IgD-negative memory B cell (primary cell): ENCODE results near the gene PON3. TPM values are rescaled to one million over a fixed set of nuclear protein-coding genes. Genes with fewer than 3 reads are reported as not detected.
"Not testable (repeated sequence)": the region's sequence is repeated elsewhere in the genome, so short reads cannot be mapped to it uniquely, and the experiment has no call there.

Experiments used
- H3K27ac Mint-ChIP-seq, 3 donors: one replicate each; pipeline ENCODE4 v1.8.0; 2020 to 2022; ENCODE audit warnings: mild to moderate bottlenecking in 3 of 3, mixed read lengths in 3 of 3, moderate library complexity in 1 of 3
- H3K27me3 Mint-ChIP-seq: one replicate; pipeline ENCODE4 v1.8.0; 2021; ENCODE audit warnings: mixed read lengths
- H3K36me3 Mint-ChIP-seq: one replicate; pipeline ENCODE4 v1.8.0; 2020; ENCODE audit warnings: mild to moderate bottlenecking, mixed read lengths
- H3K4me1 Mint-ChIP-seq, 3 donors: one replicate each; pipeline ENCODE4 v1.8.0; 2020 to 2022; ENCODE audit warnings: mixed read lengths in 3 of 3, mild to moderate bottlenecking in 1 of 3
- H3K4me3 Mint-ChIP-seq, 4 donors: one replicate each; pipeline ENCODE4 v1.8.0; 2020 to 2022; ENCODE audit warnings: mild to moderate bottlenecking in 4 of 4, mixed read lengths in 4 of 4, moderate library complexity in 3 of 4
- H3K9me3 Mint-ChIP-seq, 3 donors: one replicate each; pipeline ENCODE4 v1.8.0; 2020 to 2021; ENCODE audit warnings: mixed read lengths in 3 of 3, mild to moderate bottlenecking in 1 of 3
- polyA plus RNA-seq: library from polyadenylated mRNA; unstranded; fragments of 300-500 nt; fragmentation: Illumina TruSeq; gene quantifications from one replicate; pipeline ENCODE4 v1.2.3, GENCODE V29; 2021

Gene PON3
- polyA plus RNA-seq, 1 donor from 2014 or later, result not detected

GRCh38 chr7:95394370-95394769, 1.8 kb downstream of the PON3 start:
- no peak overlapping the region for H3K27ac Mint-ChIP-seq

GRCh38 chr7:95391761-95392160, 4.4 kb downstream of the PON3 start:
- Mint-ChIP-seq H3K36me3 (no peaks in the 10 kb centered on the region), H3K4me3 (no peak overlapping the region), H3K4me1 (peaks cover 0 to 1% (median under 1%) of the 10 kb centered on the region in 3 donors), H3K27me3 (peaks cover 18% of the 10 kb centered on the region), H3K9me3 (peaks cover 0 to 4% (median 4%) of the 10 kb centered on the region in 3 donors), H3K27ac (no peak overlapping the region)

More at GRCh38 chr7:95394370-95394769, 1.8 kb downstream of the PON3 start:
- H3K4me1 Mint-ChIP-seq, result peaks cover 0 to 1% (median 1%) of the 10 kb centered on the region in 3 donors
- H3K9me3 Mint-ChIP-seq, result no peaks in the 10 kb centered on the region
- H3K36me3 Mint-ChIP-seq, result no peaks in the 10 kb centered on the region
- peaks cover 21% of the 10 kb centered on the region for H3K27me3 Mint-ChIP-seq
- H3K4me3 Mint-ChIP-seq, result no peak overlapping the region

GRCh38 chr7:95389516-95389915, 6.7 kb downstream of the PON3 start:
- Mint-ChIP-seq H3K4me3 (no peak overlapping the region), H3K27ac (no peak overlapping the region), H3K9me3 (peaks cover 1 to 5% (median 4%) of the 10 kb centered on the region in 3 donors)

GRCh38 chr7:95379457-95379856, 16.7 kb downstream of the PON3 start:
- peaks cover 18% of the 10 kb centered on the region for H3K27me3 Mint-ChIP-seq
- H3K9me3 Mint-ChIP-seq, H3K4me1 Mint-ChIP-seq, H3K27ac Mint-ChIP-seq, H3K4me3 Mint-ChIP-seq, H3K36me3 Mint-ChIP-seq: not testable (repeated sequence)

More at GRCh38 chr7:95389516-95389915, 6.7 kb downstream of the PON3 start:
- peaks cover 12% of the 10 kb centered on the region for H3K27me3 Mint-ChIP-seq
- H3K4me1 Mint-ChIP-seq, result no peaks in the 10 kb centered on the region
- H3K36me3 Mint-ChIP-seq, result no peaks in the 10 kb centered on the region

GRCh38 chr7:95376632-95377400, 19.4 kb downstream of the PON3 start:
- peaks cover 0 to 5% (median 1%) of the 10 kb centered on the region in 3 donors for H3K9me3 Mint-ChIP-seq
- no peaks in the 10 kb centered on the region for H3K4me1 Mint-ChIP-seq
- H3K27me3 Mint-ChIP-seq, result peaks cover 18% of the 10 kb centered on the region
- H3K36me3 Mint-ChIP-seq, result no peaks in the 10 kb centered on the region
- no peak overlapping the region for H3K4me3 Mint-ChIP-seq
- H3K27ac Mint-ChIP-seq, result peak overlapping the region in 1 of 3 donors; percentile 25

- Mint-ChIP-seq H3K27me3 (peaks cover 15% of the 10 kb centered on the region), H3K36me3 (no peaks in the 10 kb centered on the region), H3K27ac (no peak overlapping the region), H3K4me3 (no peak overlapping the region), H3K9me3 (peaks cover 0 to 5% (median 1%) of the 10 kb centered on the region in 3 donors), H3K4me1 (no peaks in the 10 kb centered on the region)
These were observed 20.5 kb downstream of the PON3 start for GRCh38 chr7:95375591-95376257.

- H3K27ac Mint-ChIP-seq, result no peak overlapping the region
- H3K4me3 Mint-ChIP-seq, result no peak overlapping the region
- no peaks in the 10 kb centered on the region for H3K4me1 Mint-ChIP-seq
- no peaks in the 10 kb centered on the region for H3K36me3 Mint-ChIP-seq
- H3K9me3 Mint-ChIP-seq, result peaks cover 0 to 1% (median 1%) of the 10 kb centered on the region in 3 donors
- peaks cover 9% of the 10 kb centered on the region for H3K27me3 Mint-ChIP-seq
These were observed 22.9 kb downstream of the PON3 start for GRCh38 chr7:95373323-95373722.

- H3K27ac Mint-ChIP-seq, result no peak overlapping the region
- no peaks in the 10 kb centered on the region for H3K36me3 Mint-ChIP-seq
- peaks cover 0 to 1% (median 0%) of the 10 kb centered on the region in 3 donors for H3K9me3 Mint-ChIP-seq
- H3K27me3 Mint-ChIP-seq, result no peaks in the 10 kb centered on the region
- H3K4me1 Mint-ChIP-seq, result no peaks in the 10 kb centered on the region
- no peak overlapping the region for H3K4me3 Mint-ChIP-seq
These were observed 27.9 kb downstream of the PON3 start for GRCh38 chr7:95368235-95368634.

- Mint-ChIP-seq H3K9me3 (peaks cover 0 to 1% (median 0%) of the 10 kb centered on the region in 3 donors), H3K27me3 (no peaks in the 10 kb centered on the region), H3K27ac (no peak overlapping the region), H3K4me1 (no peaks in the 10 kb centered on the region), H3K4me3 (no peak overlapping the region), H3K36me3 (no peaks in the 10 kb centered on the region)
These were observed 28.6 kb downstream of the PON3 start for GRCh38 chr7:95367606-95368005.

GRCh38 chr7:95365151-95365550, 31.0 kb downstream of the PON3 start:
- no peaks in the 10 kb centered on the region for H3K36me3 Mint-ChIP-seq
- no peak overlapping the region for H3K27ac Mint-ChIP-seq
- H3K4me3 Mint-ChIP-seq, result no peak overlapping the region

GRCh38 chr7:95357623-95358022, 38.6 kb downstream of the PON3 start:
- no peaks in the 10 kb centered on the region for H3K27me3 Mint-ChIP-seq
- H3K4me3 Mint-ChIP-seq, result no peak overlapping the region
- peaks cover 3% of the 10 kb centered on the region for H3K36me3 Mint-ChIP-seq
- H3K27ac Mint-ChIP-seq, result peak overlapping the region in 1 of 3 donors; percentile 27
- peaks cover 2 to 3% (median 3%) of the 10 kb centered on the region in 3 donors for H3K9me3 Mint-ChIP-seq
- H3K4me1 Mint-ChIP-seq, result no peaks in the 10 kb centered on the region

More at GRCh38 chr7:95365151-95365550, 31.0 kb downstream of the PON3 start:
- Mint-ChIP-seq H3K4me1 (no peaks in the 10 kb centered on the region), H3K27me3 (no peaks in the 10 kb centered on the region), H3K9me3 (peaks cover 0 to 1% (median 0%) of the 10 kb centered on the region in 3 donors)

GRCh38 chr7:95342642-95343307, 53.4 kb downstream of the PON3 start:
- Mint-ChIP-seq H3K27ac (no peak overlapping the region), H3K9me3 (no peaks in the 10 kb centered on the region), H3K36me3 (peaks cover 4% of the 10 kb centered on the region), H3K4me1 (no peaks in the 10 kb centered on the region), H3K27me3 (peaks cover 2% of the 10 kb centered on the region), H3K4me3 (no peak overlapping the region)

GRCh38 chr7:95342029-95342428, 54.1 kb downstream of the PON3 start:
- peaks cover 2% of the 10 kb centered on the region for H3K27me3 Mint-ChIP-seq
- H3K27ac Mint-ChIP-seq, result no peak overlapping the region
- no peaks in the 10 kb centered on the region for H3K4me1 Mint-ChIP-seq
- no peak overlapping the region for H3K4me3 Mint-ChIP-seq
- H3K36me3 Mint-ChIP-seq, result peaks cover 4% of the 10 kb centered on the region
- H3K9me3 Mint-ChIP-seq, result no peaks in the 10 kb centered on the region

- H3K36me3 Mint-ChIP-seq, result peaks cover 4% of the 10 kb centered on the region
- no peak overlapping the region for H3K27ac Mint-ChIP-seq
- peaks cover 2% of the 10 kb centered on the region for H3K27me3 Mint-ChIP-seq
- H3K4me3 Mint-ChIP-seq, result no peak overlapping the region
- no peaks in the 10 kb centered on the region for H3K9me3 Mint-ChIP-seq
- no peaks in the 10 kb centered on the region for H3K4me1 Mint-ChIP-seq
These were observed 55.7 kb downstream of the PON3 start for GRCh38 chr7:95340491-95340890.

GRCh38 chr7:95338832-95339231, 57.3 kb downstream of the PON3 start:
- no peaks in the 10 kb centered on the region for H3K9me3 Mint-ChIP-seq
- H3K4me1 Mint-ChIP-seq, result no peaks in the 10 kb centered on the region
- no peak overlapping the region for H3K4me3 Mint-ChIP-seq
- peaks cover 4% of the 10 kb centered on the region for H3K36me3 Mint-ChIP-seq
- peaks cover 2% of the 10 kb centered on the region for H3K27me3 Mint-ChIP-seq
- H3K27ac Mint-ChIP-seq, result no peak overlapping the region
